Prostate gland (tissue), 2 donors: ENCODE data around the gene CHIC2. TPM values are rescaled to one million over a fixed set of nuclear protein-coding genes. Genes with fewer than 3 reads are reported as not detected.
"Not testable (repeated sequence)": the region's sequence is repeated elsewhere in the genome, so short reads cannot be mapped to it uniquely, and the experiment has no call there.

Source experiments
- DNase-seq: peaks from one replicate; pipeline ENCODE4 v3.0.0-alpha.2; 2019; ENCODE audit warnings: low spot score
- H3K27ac ChIP-seq, 2 donors: fragments of 200-600 bp; sonication (generic); 2 replicates each; pipeline ENCODE4 v1.5.1; 2017 to 2019
- H3K27me3 ChIP-seq: fragments of 200-600 bp; sonication (generic); replicated peaks from 2 replicates; pipeline ENCODE4 v1.5.1; 2019; ENCODE audit not compliant: insufficient read depth
- H3K36me3 ChIP-seq, 2 donors: fragments of 200-600 bp; sonication (generic); 1 replicate in 1 of 2; 2 replicates in 1 of 2; pipeline versions ENCODE4 v1.5.1 to v1.8.1; 2017 to 2019
- H3K4me1 ChIP-seq: fragments of 200-600 bp; sonication (generic); replicated peaks from 2 replicates; pipeline ENCODE4 v1.5.1; 2019
- H3K4me3 ChIP-seq, 2 donors: fragments of 200-600 bp; sonication (generic); 2 replicates each; pipeline ENCODE4 v1.5.1; 2017 to 2019
- H3K9me3 ChIP-seq: fragments of 200-600 bp; sonication (generic); 2 replicates; pipeline ENCODE4 v1.5.1; 2017
- CTCF ChIP-seq, 4 experiments: fragments of 200-600 bp in 2 of 4; fragments of 450-650 bp in 2 of 4; sonication (generic) in 2 of 4; IDR thresholded peaks; 1 replicate in 3 of 4; 2 replicates in 1 of 4; pipeline ENCODE4 v1.5.1; 2016 to 2019; ENCODE audit warnings: antibody characterized with exemption in 4 of 4, mild to moderate bottlenecking in 2 of 4, moderate library complexity in 2 of 4
- POLR2A ChIP-seq: fragments of 450-650 bp; IDR thresholded peaks from one replicate; pipeline ENCODE4 v1.6.1; 2016; ENCODE audit warnings: antibody characterized with exemption, mild to moderate bottlenecking
- POLR2AphosphoS5 ChIP-seq: sonication (generic); formaldehyde crosslinking; IDR thresholded peaks from one replicate; pipeline ENCODE4 v1.6.1; 2017; ENCODE audit warnings: antibody characterized with exemption
- WGBS: methylation state at CpG from one replicate; pipeline ENCODE4 v1.1.5; 2018; 5-methylcytosine and 5-hydroxymethylcytosine counted together
- intact Hi-C: fragments of 100-400 bp; cut with DNase I; formaldehyde crosslinking; loops from one replicate; pipeline ENCODE4 v1.14.2; 2022
- total RNA-seq, 2 donors: library from RNA; depleted of rRNA; stranded (reverse); fragments of >200 nt; gene quantifications; one replicate each; pipeline ENCODE4 v1.1.0, GENCODE V29; 2016

Gene CHIC2
- total RNA-seq, 2 donors from 2014 or later: 38.7 to 84.8 TPM

GRCh38 chr4:54038056-54038455 lies 26.3 kb downstream of the CHIC2 start:
- Histone ChIP-seq H3K4me3 (no peak overlapping the region), H3K4me1 (no peaks in the 10 kb centered on the region), H3K27me3 (no peaks in the 10 kb centered on the region), H3K9me3 (no peaks in the 10 kb centered on the region), H3K27ac (no peak overlapping the region), H3K36me3 (no peaks in the 10 kb centered on the region)
- no peak for TF ChIP-seq CTCF (IDR thresholded peaks at IDR 0.05)
- no peak for TF ChIP-seq POLR2A
- intact Hi-C loops: no loop called here
- WGBS: 90% methylated on average over 3 of the region's 3 CpGs
- no peak for DNase-seq

- TF ChIP-seq POLR2AphosphoS5: no peak
- TF ChIP-seq POLR2A: no peak
- TF ChIP-seq CTCF (IDR thresholded peaks at IDR 0.05): no peak
- H3K27me3 ChIP-seq: no peaks in the 10 kb centered on the region
- H3K36me3 ChIP-seq: no peaks in the 10 kb centered on the region
- H3K27ac ChIP-seq: no peak overlapping the region
- no peaks in the 10 kb centered on the region for H3K9me3 ChIP-seq
- H3K4me3 ChIP-seq: no peak overlapping the region
- no peaks in the 10 kb centered on the region for H3K4me1 ChIP-seq
- no peak for DNase-seq
- intact Hi-C loops: no loop called here
- WGBS: 47% methylated on average over 4 of the region's 4 CpGs
Observed at GRCh38 chr4:54036184-54036583, 28.2 kb downstream of the CHIC2 start.

- no peak for TF ChIP-seq CTCF (IDR thresholded peaks at IDR 0.05)
- no peak for TF ChIP-seq POLR2AphosphoS5
- TF ChIP-seq POLR2A: no peak
- Histone ChIP-seq H3K9me3 (no peaks in the 10 kb centered on the region), H3K4me1 (no peaks in the 10 kb centered on the region), H3K27ac (no peak overlapping the region), H3K36me3 (no peaks in the 10 kb centered on the region), H3K27me3 (no peaks in the 10 kb centered on the region), H3K4me3 (no peak overlapping the region)
- no peak for DNase-seq
- 66% methylated on average over 3 of the region's 3 CpGs for WGBS
- intact Hi-C loops: no loop called here
Observed at GRCh38 chr4:54032558-54033135, 31.8 kb downstream of the CHIC2 start.

GRCh38 chr4:54027311-54027710 lies 37.1 kb downstream of the CHIC2 start:
- intact Hi-C loops: no loop called here
- no peak for DNase-seq
- Histone ChIP-seq H3K4me1 (no peaks in the 10 kb centered on the region), H3K36me3 (no peaks in the 10 kb centered on the region), H3K9me3 (no peaks in the 10 kb centered on the region), H3K4me3 (no peak overlapping the region), H3K27ac (no peak overlapping the region), H3K27me3 (no peaks in the 10 kb centered on the region)
- 75% methylated on average over 1 of the region's 1 CpG for WGBS
- TF ChIP-seq POLR2AphosphoS5 (no peak), POLR2A (no peak), CTCF (IDR thresholded peaks at IDR 0.05) (no peak)

- H3K27me3 ChIP-seq: no peaks in the 10 kb centered on the region
- H3K4me1 ChIP-seq: no peaks in the 10 kb centered on the region
- 94% methylated on average over 7 of the region's 7 CpGs for WGBS
- no peak overlapping the region for H3K4me3 ChIP-seq
- no peaks in the 10 kb centered on the region for H3K36me3 ChIP-seq
- intact Hi-C loops: no loop called here
- no peak overlapping the region for H3K27ac ChIP-seq
- DNase-seq: no peak
- no peak for TF ChIP-seq POLR2A
- TF ChIP-seq CTCF (IDR thresholded peaks at IDR 0.05): no peak
- TF ChIP-seq POLR2AphosphoS5: no peak
- no peaks in the 10 kb centered on the region for H3K9me3 ChIP-seq
Observed at GRCh38 chr4:54025582-54025981, 38.8 kb downstream of the CHIC2 start.

- H3K9me3 ChIP-seq, H3K36me3 ChIP-seq, H3K27me3 ChIP-seq, H3K27ac ChIP-seq, H3K4me1 ChIP-seq, intact Hi-C loops, DNase-seq, H3K4me3 ChIP-seq: not testable (repeated sequence)
- WGBS: 95% methylated on average over 8 of the region's 8 CpGs
Observed at GRCh38 chr4:54023019-54023418, 41.4 kb downstream of the CHIC2 start.
